ENCODE results near the gene GREB1.

The GREB1 gene

DNA sequence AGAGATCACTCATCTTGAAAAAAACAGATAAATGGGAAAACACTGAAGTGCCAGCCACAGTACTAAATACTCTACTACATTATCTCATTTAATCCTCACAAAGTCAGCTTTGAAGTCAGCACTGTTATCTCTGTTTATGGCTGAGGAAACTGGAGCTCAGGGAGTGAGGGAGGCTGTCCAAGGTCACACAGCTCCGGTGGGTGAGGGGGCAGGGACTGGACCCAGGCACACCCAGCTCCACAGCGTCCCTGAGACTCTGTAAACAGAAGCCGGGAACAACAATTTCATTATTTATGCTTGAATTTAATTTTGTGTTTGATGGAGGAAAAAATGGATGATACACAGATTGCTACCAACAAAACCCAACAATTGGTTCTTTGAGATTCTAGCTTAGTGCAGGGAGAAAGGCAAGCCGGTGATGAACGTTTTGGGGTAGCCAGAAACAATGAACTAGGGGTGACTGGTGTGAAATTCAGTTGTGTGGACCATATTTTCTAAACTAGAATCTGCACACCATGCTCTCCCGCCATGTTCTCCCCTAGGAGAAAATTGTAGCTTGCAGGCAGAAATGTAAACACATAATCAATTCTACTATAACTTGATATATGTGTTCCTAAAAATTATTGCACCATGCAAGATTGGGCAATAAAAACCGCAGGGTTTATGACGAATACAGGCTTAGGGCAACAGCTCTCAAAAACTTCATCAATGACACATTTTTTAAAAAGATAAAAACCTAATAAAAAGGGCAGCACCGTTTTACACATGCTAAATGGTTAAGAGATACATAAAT lies at the start of gene GREB1:
Gene GREB1, plus strand, starts transcription at position 768 of the 793 bp plus-strand sequence. CDS start 22,570 bp downstream, outside the sequence.
- no peak for DNase-seq (ENCODE audit: low read depth in 2 of 3, low spot score in 2 of 3)

DNA sequence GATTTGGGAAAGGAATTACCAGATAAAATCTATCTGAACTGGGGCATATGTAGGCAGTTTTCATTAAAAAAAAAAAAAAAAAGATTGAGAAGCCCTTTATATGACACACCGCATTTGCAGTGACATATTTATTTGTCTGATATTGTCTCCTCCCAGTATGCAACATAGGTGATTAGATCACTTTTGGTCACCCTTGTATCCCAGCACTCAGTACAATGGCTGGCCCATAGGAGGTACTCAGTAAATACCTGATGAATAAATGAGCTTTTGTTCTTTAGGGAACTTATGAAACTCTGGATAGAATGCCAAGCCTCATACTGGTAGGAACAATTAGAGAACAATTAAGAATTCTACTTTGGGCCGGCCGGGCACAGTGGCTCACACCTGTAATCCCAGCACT lies 45.0 kb upstream of the GREB1 start:
- DNase-seq (ENCODE audit: low read depth in 2 of 3, low spot score in 2 of 3): no peak

GRCh38 chr2:11490194-11490593 lies 43.7 kb upstream of the GREB1 start:
- DNase-seq (ENCODE audit: low read depth in 2 of 3, low spot score in 2 of 3): no peak

DNA sequence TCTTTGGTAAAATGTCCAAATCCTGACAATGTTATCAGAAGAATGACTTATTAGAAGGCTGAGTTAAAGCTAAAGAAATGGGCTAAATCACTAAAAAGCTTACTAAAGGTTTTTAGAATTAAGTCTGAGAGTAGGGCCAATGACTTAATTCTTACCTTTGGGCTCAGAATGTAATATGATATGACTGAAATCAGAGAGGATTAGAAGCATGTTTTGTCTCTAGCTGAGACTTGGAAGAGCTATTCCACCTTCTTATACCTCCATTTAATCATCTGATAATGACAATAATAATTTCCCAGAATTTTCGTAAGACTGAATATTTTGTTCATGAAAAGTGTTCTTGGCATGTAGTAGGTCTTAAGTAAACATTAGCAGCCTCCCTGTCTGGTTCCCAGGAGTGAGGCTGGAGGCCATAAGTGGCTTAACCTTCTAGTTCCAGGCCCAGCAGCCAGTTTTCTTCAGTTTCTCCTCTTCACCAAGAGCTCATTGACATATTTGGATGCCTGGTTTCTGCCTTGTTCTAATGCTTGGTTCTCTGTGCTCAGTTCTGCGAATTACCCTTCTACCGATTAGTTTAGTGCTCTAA lies 42.4 kb upstream of the GREB1 start:
- DNase-seq (ENCODE audit: low read depth in 2 of 3, low spot score in 2 of 3): no peak

GRCh38 chr2:11492244-11492643 lies 41.6 kb upstream of the GREB1 start:
- DNase-seq (ENCODE audit: low read depth in 2 of 3, low spot score in 2 of 3): no peak

- DNase-seq (ENCODE audit: low read depth in 2 of 3, low spot score in 2 of 3): no peak
Observed at GRCh38 chr2:11492720-11493119, 41.1 kb upstream of the GREB1 start.

GRCh38 chr2:11493282-11493681 lies 40.6 kb upstream of the GREB1 start:
- no peak for DNase-seq (ENCODE audit: low read depth in 2 of 3, low spot score in 2 of 3)

GRCh38 chr2:11494310-11494709 lies 39.5 kb upstream of the GREB1 start:
- DNase-seq (ENCODE audit: low read depth in 2 of 3, low spot score in 2 of 3): no peak

DNA sequence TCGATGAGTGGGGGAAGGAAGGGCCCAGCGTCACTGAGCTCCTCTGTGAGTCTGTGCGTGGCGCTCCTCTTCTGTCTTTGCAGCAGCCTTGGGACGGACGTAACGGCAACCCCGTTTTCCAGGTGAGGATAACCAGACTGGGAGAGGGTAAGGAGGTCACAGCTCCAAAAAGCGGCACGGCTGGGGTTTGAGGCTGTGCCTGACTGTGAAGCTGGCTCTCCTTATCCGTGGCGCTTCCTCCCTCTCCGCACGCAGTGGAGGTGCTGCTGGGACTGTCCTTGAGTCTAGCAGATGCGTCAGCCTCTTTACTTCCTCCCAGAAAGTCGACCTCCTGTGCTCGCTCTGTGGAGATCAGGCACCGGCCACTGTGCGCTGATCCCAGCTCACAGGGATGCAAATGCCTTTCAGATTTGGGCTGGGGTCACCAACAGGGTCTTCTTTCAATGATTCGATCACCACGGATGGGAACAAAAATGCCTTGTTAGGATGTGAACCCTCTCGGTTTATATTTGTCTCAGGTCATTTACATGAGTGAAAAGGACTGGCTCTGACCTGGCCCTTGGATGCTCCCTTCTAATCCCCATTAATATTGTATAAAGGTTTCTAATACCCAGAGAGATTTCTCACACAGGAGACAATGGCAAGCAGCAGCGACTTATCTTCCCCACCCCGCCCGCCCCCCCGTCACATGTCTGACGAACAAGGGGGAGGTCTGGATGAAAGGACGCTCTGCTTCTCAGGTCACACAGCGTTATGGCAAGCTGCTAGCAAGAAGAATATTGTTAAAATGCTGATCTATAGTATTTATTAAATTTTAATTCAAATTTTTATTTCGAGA lies 37.8 kb upstream of the GREB1 start:
- DNase-seq (ENCODE audit: low read depth in 2 of 3, low spot score in 2 of 3): no peak

DNA sequence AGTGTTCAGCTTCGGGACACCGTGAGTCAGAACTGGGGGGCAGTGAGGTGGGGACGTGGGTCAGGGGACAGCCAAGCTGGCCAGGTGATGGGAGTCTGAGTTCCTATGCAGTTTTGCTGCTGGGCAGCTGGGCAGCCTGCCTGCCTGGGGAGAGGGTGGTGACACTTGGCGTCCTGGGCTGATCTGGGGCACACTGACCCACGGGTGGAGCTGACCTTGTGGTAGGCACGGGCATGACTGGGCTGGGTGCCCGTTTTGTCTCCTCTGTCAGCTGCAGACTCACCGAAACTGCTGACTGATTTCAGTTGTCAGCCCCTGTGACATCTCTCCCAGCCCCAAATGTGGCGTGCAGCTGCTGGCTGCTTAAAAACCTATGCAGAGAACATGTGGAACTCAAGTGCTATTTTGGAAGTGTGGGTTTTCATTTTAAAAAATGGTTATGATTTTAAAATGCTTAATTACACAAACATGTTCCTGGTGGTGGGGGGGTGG lies 35.3 kb upstream of the GREB1 start:
- no peak for DNase-seq (ENCODE audit: low read depth in 2 of 3, low spot score in 2 of 3)

DNA sequence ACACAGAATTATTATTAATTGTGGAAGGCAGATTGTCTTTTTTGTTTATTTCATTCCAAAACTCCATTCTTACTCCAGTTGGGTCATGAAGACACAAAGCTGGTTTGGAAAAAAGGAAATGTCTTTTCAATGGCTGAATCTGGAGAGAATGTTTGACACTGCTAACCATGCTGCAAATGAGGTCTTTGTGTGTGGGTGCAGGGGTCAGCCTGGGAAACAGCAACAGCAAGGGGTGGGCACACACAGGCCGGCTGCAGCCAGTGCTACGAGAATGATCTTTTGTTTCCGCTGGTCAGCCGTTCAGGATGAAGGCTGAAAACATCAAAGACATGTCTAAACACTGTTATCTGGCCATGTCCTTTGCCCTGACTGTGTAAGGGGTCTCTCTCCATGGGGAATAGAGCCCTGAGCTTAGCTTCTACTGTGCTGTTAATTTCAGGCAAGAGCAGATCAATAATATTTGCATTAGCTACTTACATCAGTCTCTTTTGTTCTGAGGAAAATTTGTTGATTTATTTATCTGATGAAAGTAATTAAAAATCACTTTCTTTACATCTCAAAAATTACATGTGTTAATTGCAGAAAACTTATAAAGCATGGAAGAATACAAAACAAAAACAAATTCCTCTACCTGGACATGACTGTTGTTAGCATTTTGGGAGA lies 34.6 kb upstream of the GREB1 start:
- no peak for DNase-seq (ENCODE audit: low read depth in 2 of 3, low spot score in 2 of 3)

GRCh38 chr2:11500702-11501303 lies 33.0 kb upstream of the GREB1 start:
- DNase-seq (ENCODE audit: low read depth in 2 of 3, low spot score in 2 of 3): no peak

DNA sequence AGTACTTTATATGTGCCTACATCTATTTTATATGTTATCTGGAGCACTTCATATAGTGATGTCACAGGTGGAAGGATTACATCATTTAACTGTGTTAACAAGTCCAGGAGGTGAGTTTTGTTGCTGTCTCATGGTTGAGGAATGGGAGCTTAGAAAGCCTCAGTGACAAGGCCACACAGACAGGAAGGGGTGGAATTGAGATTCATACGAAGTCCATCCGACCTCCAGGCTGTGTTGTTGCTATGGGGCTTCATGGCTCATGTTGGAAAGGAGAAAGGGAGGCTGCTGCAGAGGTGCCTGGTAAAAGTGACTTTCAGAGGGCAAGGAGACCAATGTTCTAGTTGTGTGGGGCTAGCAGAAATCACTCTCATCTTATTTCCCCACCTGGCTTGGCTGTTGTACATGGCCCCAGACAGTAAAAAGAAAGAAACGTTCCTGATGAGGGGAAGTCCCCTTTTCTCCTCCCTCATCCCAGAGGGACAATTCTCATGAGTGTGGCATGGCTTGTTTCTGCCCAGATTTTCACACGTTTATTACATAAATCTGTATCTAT lies 31.0 kb upstream of the GREB1 start:
- DNase-seq (ENCODE audit: low read depth in 2 of 3, low spot score in 2 of 3): no peak

DNA sequence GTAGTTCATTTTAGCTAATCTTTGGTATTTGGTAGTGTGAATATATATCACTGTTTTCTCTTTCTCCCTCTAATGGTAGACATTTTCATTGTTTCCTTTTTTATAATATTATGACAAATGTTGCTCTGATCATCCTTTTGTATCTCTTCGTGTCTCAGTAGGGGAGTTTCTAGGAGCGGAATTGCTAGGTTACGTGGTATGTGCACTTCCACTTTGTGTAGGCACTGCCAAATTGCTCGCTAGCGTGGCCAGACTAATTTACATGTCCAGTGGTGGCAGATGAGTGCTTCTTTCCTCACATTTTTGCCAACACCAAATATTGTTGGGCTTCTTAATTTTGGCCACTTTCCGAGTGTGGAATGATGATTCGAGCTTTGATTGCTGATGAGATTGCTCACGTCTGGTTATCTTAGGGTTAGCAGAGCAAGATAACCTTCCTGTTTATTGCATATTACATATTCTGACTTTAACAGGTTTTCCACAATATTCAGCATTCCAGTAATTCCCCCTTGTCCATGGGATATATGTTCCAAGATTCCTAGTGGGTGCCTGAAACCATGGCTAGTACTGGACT lies 30.4 kb upstream of the GREB1 start:
- DNase-seq (ENCODE audit: low read depth in 2 of 3, low spot score in 2 of 3): no peak

DNA sequence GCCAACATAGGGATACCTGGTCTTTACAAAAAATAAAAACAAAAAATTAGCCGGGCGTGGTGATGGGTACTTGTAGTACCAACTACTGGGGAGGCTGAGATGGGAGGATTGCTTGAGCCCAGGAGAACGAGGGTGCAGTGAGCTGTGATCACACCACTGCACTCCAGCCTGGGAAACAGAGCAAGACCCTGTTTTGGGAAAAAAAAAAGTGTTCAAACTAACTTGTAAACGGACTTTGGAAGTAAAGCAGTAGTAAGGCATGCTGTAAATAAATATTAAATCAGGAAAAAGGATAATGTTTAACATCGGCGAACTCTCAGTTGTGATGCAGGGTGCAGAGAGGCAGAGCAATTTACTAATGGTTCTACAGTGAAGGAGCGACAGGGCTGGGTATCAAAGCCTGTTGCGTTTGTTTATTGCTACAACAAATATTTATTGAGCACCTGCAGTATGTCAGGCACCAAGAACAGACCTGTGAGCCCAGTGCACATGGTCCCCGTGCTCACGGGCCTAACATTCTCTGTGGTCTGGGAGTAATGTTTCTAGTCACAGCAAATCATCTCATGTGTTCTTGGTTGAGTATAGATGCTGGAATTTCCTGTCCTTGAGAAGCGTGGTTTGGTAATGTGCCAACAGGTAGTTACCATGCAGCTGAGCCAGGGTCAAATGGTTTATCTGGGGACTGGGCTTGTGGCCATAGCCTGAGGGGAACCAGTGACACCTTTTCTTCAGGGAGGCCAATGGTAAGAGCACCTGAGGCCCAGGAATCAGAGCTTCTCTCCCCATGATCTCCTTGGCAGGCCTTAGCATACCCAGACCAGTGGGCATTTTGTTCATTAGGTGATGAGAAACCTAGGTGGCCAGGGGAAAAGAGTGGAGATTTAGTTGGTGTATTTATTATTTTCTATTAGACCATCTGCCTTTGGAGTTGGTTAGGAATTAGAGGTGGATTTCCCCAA lies 27.9 kb upstream of the GREB1 start:
- DNase-seq (ENCODE audit: low read depth in 2 of 3, low spot score in 2 of 3): no peak

DNA sequence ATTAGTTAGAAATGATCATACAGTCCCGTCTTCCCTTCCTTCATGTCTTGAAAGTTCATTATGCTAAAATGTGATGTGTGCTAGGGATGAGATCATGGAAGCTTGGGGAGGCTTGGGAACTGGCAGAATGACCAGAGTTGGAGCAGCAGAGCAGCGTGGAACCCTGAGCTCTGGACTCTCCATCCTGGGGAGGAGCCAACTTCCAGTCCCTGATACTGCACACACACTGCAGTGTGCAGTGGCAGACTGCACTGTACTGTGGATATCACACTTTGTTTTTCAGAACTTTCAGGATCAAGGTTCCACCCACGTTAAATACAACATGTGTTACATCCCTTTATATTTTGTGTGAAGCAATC lies 27.3 kb upstream of the GREB1 start:
- DNase-seq (ENCODE audit: low read depth in 2 of 3, low spot score in 2 of 3): no peak

- no peak for DNase-seq (ENCODE audit: low read depth in 2 of 3, low spot score in 2 of 3)
Observed at GRCh38 chr2:11507517-11507916, 26.3 kb upstream of the GREB1 start.

- no peak for DNase-seq (ENCODE audit: low read depth in 2 of 3, low spot score in 2 of 3)
Observed at GRCh38 chr2:11508279-11508678, 25.6 kb upstream of the GREB1 start.

DNA sequence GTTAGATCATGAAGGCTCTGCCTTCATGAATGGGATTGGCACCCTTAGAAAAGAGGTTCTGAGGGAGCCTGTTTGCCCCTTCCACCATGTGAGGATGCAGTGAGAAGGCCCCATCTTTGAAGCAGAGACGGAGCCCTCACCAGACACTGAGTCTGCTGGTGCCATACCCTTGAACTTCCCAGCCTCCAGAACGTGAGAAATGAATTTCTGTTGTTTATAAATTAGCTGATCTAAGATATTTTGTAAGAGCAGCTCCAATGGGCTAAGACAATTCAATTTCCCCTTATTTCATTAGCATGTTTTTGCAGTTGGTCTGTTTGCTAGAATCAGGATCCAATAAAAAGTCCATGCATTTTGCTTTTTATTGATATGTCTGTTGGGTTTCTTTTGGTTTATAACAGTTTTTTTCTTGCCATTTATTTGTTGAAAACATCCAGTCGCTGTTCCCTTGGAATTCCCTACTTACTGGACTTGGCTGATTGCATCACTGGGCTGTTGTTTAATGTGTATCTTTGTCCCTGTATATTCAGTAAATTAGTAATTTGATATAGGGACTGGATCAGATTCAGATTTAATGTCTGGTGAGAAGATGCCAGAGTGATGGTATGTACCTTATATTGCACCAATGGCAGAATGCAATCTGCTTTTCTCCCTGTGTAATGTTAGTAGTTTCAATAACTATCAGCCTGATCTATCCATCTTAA lies 24.0 kb upstream of the GREB1 start:
- DNase-seq (ENCODE audit: low read depth in 2 of 3, low spot score in 2 of 3): no peak

Measured in activated CD8-positive, alpha-beta memory T cell treated with anti-CD3 and anti-CD28 coated beads for 48 hours (primary cell).